Measurements from ENCODE around the gene GCNT4. TPM values are rescaled to one million over a fixed set of nuclear protein-coding genes. Genes with fewer than 3 reads are reported as not detected.

The GCNT4 gene
- total RNA-seq, 1 experiment from 2014 or later, result 0.63 TPM

DNA sequence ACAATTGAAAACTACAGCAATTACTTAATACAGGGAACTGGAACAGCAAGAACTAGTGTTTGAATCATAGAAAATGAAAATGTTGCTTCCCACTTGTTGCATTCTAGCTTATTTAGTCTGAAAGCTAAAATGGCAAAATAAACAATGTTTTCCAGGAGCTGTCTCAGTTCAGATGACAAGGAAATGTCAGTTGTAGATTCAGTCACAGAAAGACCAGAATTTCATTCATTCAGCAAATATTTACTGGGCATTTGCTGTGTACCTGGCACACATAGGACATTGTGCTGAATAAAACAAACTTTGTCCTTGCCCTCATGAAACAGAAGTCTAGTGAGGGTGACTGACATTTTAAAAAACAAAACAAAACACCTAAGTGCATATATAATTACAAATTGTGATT, 41.5 kb downstream of the GCNT4 start:
- H3K9me3 ChIP-seq (ENCODE audit: control insufficient read depth, low read depth, low read length), result peaks cover 2% of the 10 kb centered on the region
- no peak overlapping the region for H2BK15ac ChIP-seq (ENCODE audit: low read depth, low read length)
- no peak overlapping the region for H3K4me2 ChIP-seq (ENCODE audit: insufficient read depth, insufficient read length, low read length)
- Mint-ChIP-seq H3K27me3 (ENCODE audit: low read depth) (no peaks in the 10 kb centered on the region; the same call in 1 of the 2 replicates), H3K4me1 (peaks cover 21 to 23% of the 10 kb centered on the region in 2 experiments), H3K4me3 (no peak overlapping the region), H3K9me3 (peaks cover 3% of the 10 kb centered on the region in 2 experiments; a peak in 4 of 5 replicates), H3K36me3 (ENCODE audit: insufficient read depth in 1 of 3, low read depth in 3 of 3) (peaks cover 2% of the 10 kb centered on the region in 3 experiments; a peak in 5 of 7 replicates), H3K27ac (no peak overlapping the region)
- H4K8ac ChIP-seq (replicated peaks; ENCODE audit: insufficient read length, low read depth, low read length), result no peak overlapping the region
- no peak for DNase-seq
- H3K4ac ChIP-seq (ENCODE audit: low read depth, low read length), result no peak overlapping the region
- no peak overlapping the region for H3K9ac ChIP-seq (ENCODE audit: extremely low read depth, insufficient read length, low read length)
- H4K20me1 ChIP-seq (ENCODE audit: control insufficient read depth, insufficient read depth, insufficient read length), result no peaks in the 10 kb centered on the region
- no peak overlapping the region for H2AFZ ChIP-seq (ENCODE audit: low read length)
- no peak overlapping the region for H3K18ac ChIP-seq (ENCODE audit: insufficient read length, low read depth, low read length)
- H2AK5ac ChIP-seq (ENCODE audit: insufficient read length, low read length), result no peak overlapping the region
- TF ChIP-seq, protein P1, sequence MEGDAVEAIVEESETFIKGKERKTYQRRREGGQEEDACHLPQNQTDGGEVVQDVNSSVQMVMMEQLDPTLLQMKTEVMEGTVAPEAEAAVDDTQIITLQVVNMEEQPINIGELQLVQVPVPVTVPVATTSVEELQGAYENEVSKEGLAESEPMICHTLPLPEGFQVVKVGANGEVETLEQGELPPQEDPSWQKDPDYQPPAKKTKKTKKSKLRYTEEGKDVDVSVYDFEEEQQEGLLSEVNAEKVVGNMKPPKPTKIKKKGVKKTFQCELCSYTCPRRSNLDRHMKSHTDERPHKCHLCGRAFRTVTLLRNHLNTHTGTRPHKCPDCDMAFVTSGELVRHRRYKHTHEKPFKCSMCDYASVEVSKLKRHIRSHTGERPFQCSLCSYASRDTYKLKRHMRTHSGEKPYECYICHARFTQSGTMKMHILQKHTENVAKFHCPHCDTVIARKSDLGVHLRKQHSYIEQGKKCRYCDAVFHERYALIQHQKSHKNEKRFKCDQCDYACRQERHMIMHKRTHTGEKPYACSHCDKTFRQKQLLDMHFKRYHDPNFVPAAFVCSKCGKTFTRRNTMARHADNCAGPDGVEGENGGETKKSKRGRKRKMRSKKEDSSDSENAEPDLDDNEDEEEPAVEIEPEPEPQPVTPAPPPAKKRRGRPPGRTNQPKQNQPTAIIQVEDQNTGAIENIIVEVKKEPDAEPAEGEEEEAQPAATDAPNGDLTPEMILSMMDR (conservative IDR thresholded peaks at IDR 0.05), result no peak
- H3T11ph ChIP-seq (ENCODE audit: low read length), result no peak overlapping the region
- no peak overlapping the region for H2BK12ac ChIP-seq (ENCODE audit: insufficient read length, low read depth, low read length)
- no peaks in the 10 kb centered on the region for H3K27me3 ChIP-seq (ENCODE audit: insufficient read depth, low read length)
- H3K27ac ChIP-seq (ENCODE audit: insufficient read length, low read depth, low read length), result no peak overlapping the region
- H3K79me2 ChIP-seq (ENCODE audit: insufficient read depth, low read length), result no peaks in the 10 kb centered on the region
- no peak overlapping the region for H3K56ac ChIP-seq (ENCODE audit: insufficient read length, low read depth, low read length)
- H4K5ac ChIP-seq (ENCODE audit: insufficient read length, low read depth, low read length), result no peak overlapping the region
- H3K23ac ChIP-seq (ENCODE audit: insufficient read length, low read depth, low read length), result no peak overlapping the region
- no peaks in the 10 kb centered on the region for H3K23me2 ChIP-seq (ENCODE audit: insufficient read length, low read depth, low read length, poor library complexity, severe bottlenecking)
- H2BK5ac ChIP-seq (ENCODE audit: insufficient read length, low read length), result no peak overlapping the region
- peaks cover 2% of the 10 kb centered on the region; the same call in 1 of the 2 replicates for H3K4me1 ChIP-seq (ENCODE audit: insufficient read depth, low read length)
- no peak overlapping the region for H3K14ac ChIP-seq (ENCODE audit: insufficient read depth, low read length)
- H3K79me1 ChIP-seq (ENCODE audit: insufficient read depth, low read depth, low read length, poor library complexity, severe bottlenecking), result no peaks in the 10 kb centered on the region
- H4K91ac ChIP-seq (ENCODE audit: insufficient read length, low read depth, low read length), result no peak overlapping the region
- no peak overlapping the region for H2BK120ac ChIP-seq (ENCODE audit: low read depth, low read length, poor library complexity, severe bottlenecking)
- H2BK20ac ChIP-seq (ENCODE audit: low read depth, low read length, poor library complexity, severe bottlenecking), result no peak overlapping the region
